ENCODE results near the gene XYLT1.

DNA sequence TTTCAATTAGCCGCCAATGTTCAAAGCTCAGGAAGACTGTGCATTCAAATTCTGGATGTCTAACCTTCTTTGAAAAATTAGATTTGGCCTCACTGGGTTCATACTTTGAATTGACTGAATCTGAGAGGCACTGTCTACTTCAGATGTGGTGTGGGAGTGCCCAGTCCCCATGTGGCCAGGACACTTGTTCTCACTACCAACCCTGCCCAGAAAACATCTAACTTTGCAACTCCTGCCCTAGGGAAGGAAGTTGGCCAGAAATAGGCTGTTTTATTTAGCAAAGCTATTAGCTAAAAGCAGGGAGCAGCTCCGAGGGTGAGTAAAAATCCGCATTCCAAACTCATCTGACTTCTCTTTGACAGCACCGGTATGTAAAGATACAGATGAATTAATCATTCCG is 86.3 kb downstream of the XYLT1 start:
- TF ChIP-seq, protein P1, sequence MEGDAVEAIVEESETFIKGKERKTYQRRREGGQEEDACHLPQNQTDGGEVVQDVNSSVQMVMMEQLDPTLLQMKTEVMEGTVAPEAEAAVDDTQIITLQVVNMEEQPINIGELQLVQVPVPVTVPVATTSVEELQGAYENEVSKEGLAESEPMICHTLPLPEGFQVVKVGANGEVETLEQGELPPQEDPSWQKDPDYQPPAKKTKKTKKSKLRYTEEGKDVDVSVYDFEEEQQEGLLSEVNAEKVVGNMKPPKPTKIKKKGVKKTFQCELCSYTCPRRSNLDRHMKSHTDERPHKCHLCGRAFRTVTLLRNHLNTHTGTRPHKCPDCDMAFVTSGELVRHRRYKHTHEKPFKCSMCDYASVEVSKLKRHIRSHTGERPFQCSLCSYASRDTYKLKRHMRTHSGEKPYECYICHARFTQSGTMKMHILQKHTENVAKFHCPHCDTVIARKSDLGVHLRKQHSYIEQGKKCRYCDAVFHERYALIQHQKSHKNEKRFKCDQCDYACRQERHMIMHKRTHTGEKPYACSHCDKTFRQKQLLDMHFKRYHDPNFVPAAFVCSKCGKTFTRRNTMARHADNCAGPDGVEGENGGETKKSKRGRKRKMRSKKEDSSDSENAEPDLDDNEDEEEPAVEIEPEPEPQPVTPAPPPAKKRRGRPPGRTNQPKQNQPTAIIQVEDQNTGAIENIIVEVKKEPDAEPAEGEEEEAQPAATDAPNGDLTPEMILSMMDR (IDR thresholded peaks at IDR 0.05; ENCODE audit: low read depth, low read length, poor library complexity, severe bottlenecking), result no peak
- no peak for TF ChIP-seq EZH2phosphoT487 (IDR thresholded peaks at IDR 0.05; ENCODE audit: borderline replicate concordance, low read length)

All from DOHH2 (cell line).